Heart left ventricle (tissue), 16 donors: ENCODE results near the gene KIAA0825. TPM values are rescaled to one million over a fixed set of nuclear protein-coding genes. Genes with fewer than 3 reads are reported as not detected.

Experiments
- ATAC-seq, 4 donors: fragments of 200-7000 bp; cut with Tn5 transposase; one replicate each; pipeline ENCODE4 v1.9.1; 2020 to 2022; ENCODE audit warnings: moderate library complexity in 4 of 4, mild to moderate bottlenecking in 3 of 4, moderate number of reproducible peaks in 1 of 4
- DNase-seq, 5 donors: peaks; one replicate each; pipeline ENCODE4 v3.0.0-alpha.2; 2020
- H3K27ac ChIP-seq, 12 donors: fragments of 200-600 bp; sonication (generic) in 4 of 12; one replicate each; pipeline versions ENCODE4 v1.5.0 to v1.8.0; 2016 to 2022; ENCODE audit warnings: mild to moderate bottlenecking in 2 of 12
- H3K27me3 ChIP-seq, 9 donors: fragments of 200-600 bp; sonication (generic) in 2 of 9; one replicate each; pipeline versions ENCODE4 v1.5.1 to v1.8.0; 2016 to 2022; ENCODE audit warnings: mild to moderate bottlenecking in 3 of 9
- H3K36me3 ChIP-seq, 9 donors: fragments of 200-600 bp; sonication (generic) in 2 of 9; one replicate each; pipeline versions ENCODE4 v1.5.0 to v1.8.0; 2018 to 2022; ENCODE audit warnings: mild to moderate bottlenecking in 2 of 9
- H3K4me1 ChIP-seq, 12 donors: fragments of 200-600 bp; sonication (generic) in 4 of 12; one replicate each; pipeline versions ENCODE4 v1.5.0 to v1.8.0; 2016 to 2022; ENCODE audit warnings: mild to moderate bottlenecking in 3 of 12
- H3K4me3 ChIP-seq, 12 donors: fragments of 200-600 bp; sonication (generic) in 4 of 12; one replicate each; pipeline versions ENCODE4 v1.5.0 to v1.8.0; 2017 to 2022; ENCODE audit warnings: mild to moderate bottlenecking in 9 of 12, moderate library complexity in 4 of 12
- H3K9me3 ChIP-seq, 12 donors: fragments of 200-600 bp; sonication (generic) in 4 of 12; one replicate each; pipeline versions ENCODE4 v1.5.0 to v1.8.0; 2016 to 2022; ENCODE audit warnings: mild to moderate bottlenecking in 1 of 12
- POLR2A ChIP-seq, 2 donors: fragments of 450-650 bp; IDR thresholded peaks; one replicate each; pipeline ENCODE4 v1.6.1; 2017; ENCODE audit warnings: antibody characterized with exemption in 2 of 2, mild to moderate bottlenecking in 2 of 2, moderate library complexity in 2 of 2
- WGBS, 4 donors: extraction: QIAGEN DNeasy Blood & Tissue Kit in 2 of 4; methylation state at CpG; one replicate each; pipeline versions ENCODE4 v1.1.5 to v1.1.7; 2013 to 2018; 5-methylcytosine and 5-hydroxymethylcytosine counted together
- intact Hi-C, 10 donors: fragments of 100-400 bp; cut with DNase I; formaldehyde crosslinking; loops; one replicate each; pipeline versions ENCODE4 v1.11.1 to v1.14.2; 2022
- polyA plus RNA-seq, 2 donors: library from polyadenylated mRNA; stranded (reverse); fragments of 200-250 nt; gene quantifications; one replicate each; pipeline ENCODE4 v1.2.3, GENCODE V29; 2013
- total RNA-seq, 9 donors: library from RNA; depleted of rRNA in 2 of 9; stranded (reverse); fragments of >200 nt in 2 of 9; fragmentation: NEBNext Ultra II Directional in 3 of 9; extraction: Animal tissue kit (Norgen Biotek cat#: 25700) in 3 of 9; gene quantifications; one replicate each; pipeline versions ENCODE4 v1.1.0 to v1.2.4, GENCODE V29; 2016 to 2023
- TF ChIP-seq, protein P1 (sequence below), 12 donors: fragments of 200-600 bp; sonication (generic) in 4 of 12; IDR thresholded peaks; one replicate each; pipeline versions ENCODE4 v1.5.0 to v1.8.0; 2018 to 2022; ENCODE audit warnings: antibody characterized with exemption in 12 of 12, mild to moderate bottlenecking in 5 of 12
- donor health status: ischemic (EF 13 %, LVEDD 7.1; RV severe dilation, severe dysfunction).
- donor health status: healthy with polysubstance abuse.
- donor health status: DM: no; HTN: yes; CAD: no.
- donor health status: DM: no; HTN: no; CAD: no.
- donor health status: ischemic (EF 25% LVEDD 6.9; RV normal size, moderate dysfunction).
- donor health status: ischemic (EF 25% LVEDD 5.7; RV mildly dilated, moderate dysfunction).
- donor health status: healthy.
- donor health status: DM: yes; HTN: yes; CAD: no.
- donor health status: ischemic (EF 35%, LVEDD 5.7; RV mildly dilated, moderate dysfunction).
- donor health status: nonischemic (EF 11% LVEDD 7.7; RV severe dilation, severe dysfunction).
- donor health status: DM: yes; HTN: yes; CAD: no.
- donor health status: PGD.
- donor health status: ischemic (EF 29% LVEDD 5.4; RV normal size, mild dysfunction).
- donor health status: nonischemic (EF 23%, LVEDD 6.1; RV moderate dilation, normal function).

Gene KIAA0825
- total and polyA plus RNA-seq, 11 donors = 0.27 to 4.1 (median 2.4) TPM

DNA sequence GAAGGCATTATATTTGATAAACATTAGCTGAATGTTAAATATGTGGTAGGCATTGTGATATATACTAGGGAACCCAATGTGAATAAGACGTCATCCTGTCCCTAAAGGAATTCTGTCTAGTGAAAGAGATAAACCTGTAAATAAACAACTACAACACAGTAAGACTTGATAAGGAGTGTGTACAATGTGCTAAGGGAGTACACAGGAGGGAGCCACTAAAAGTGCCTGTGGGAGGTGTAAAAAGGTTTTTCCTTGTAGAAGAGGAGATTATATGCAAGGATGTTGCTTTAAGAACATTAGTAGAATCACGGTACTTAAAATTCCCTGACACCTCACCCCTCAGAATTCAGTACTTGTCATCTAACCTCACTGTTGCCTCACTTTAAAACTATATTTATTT, 91.7 kb downstream of the KIAA0825 start:
- Histone ChIP-seq H3K4me1 (peaks cover 0 to 5% (median 0%) of the 10 kb centered on the region in 12 donors), H3K27me3 (no peaks in the 10 kb centered on the region), H3K27ac (no peak overlapping the region), H3K36me3 (no peaks in the 10 kb centered on the region), H3K9me3 (no peaks in the 10 kb centered on the region), H3K4me3 (no peak overlapping the region)
- ATAC-seq (no peak), DNase-seq (no peak)
- 79 to 87% (median 83%) methylated on average over 2 of the region's 2 CpGs for WGBS, 4 donors
- intact Hi-C loops = loop anchor here in 9 of 10 donors (5.0 to 10.0 kb wide), 5 partner anchors 158 to 211 kb away; no protein-coding TSS in a partner anchor
- TF ChIP-seq, protein P1, sequence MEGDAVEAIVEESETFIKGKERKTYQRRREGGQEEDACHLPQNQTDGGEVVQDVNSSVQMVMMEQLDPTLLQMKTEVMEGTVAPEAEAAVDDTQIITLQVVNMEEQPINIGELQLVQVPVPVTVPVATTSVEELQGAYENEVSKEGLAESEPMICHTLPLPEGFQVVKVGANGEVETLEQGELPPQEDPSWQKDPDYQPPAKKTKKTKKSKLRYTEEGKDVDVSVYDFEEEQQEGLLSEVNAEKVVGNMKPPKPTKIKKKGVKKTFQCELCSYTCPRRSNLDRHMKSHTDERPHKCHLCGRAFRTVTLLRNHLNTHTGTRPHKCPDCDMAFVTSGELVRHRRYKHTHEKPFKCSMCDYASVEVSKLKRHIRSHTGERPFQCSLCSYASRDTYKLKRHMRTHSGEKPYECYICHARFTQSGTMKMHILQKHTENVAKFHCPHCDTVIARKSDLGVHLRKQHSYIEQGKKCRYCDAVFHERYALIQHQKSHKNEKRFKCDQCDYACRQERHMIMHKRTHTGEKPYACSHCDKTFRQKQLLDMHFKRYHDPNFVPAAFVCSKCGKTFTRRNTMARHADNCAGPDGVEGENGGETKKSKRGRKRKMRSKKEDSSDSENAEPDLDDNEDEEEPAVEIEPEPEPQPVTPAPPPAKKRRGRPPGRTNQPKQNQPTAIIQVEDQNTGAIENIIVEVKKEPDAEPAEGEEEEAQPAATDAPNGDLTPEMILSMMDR (IDR thresholded peaks at IDR 0.05) = no peak
- no peak for TF ChIP-seq POLR2A (IDR thresholded peaks at IDR 0.05)

DNA sequence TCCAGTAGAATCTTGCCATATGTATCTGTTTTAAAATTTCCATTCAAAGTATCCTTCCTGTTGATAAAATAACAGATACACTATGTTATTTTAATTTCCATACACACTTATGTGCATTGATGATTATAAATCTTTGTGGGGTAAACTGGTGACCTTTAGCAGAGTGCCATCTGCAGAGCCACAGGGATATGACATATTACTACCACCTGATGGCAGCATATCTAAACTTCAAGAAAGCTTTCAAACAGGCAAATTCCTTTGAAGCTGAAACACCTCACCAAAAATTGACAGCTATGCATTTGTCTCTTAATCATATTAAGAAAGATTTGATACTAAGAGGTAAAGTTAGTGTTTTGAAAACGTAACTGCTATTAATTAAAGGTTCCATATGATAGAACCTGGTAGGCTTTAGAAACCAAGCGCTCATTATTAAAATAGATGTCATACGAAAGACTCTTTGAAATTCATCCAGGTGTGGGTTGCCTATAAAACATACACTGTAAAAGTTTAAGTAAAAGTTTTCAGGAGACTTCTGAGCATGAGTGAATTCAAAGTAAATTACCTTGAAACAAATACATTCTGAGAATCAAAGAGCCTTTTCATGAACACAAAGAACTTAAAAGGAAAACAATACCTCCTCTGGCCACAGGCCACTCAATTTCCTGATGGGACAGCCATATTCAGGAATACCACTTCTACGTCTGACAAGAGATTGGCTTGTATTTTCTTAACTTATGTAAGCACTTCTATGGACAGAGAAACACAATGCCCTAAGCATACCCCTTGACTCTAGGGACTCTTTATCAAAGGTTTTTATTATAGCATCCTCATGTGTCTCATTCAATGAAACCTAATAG, 93.3 kb downstream of the KIAA0825 start:
- intact Hi-C loops = loop anchor here (2.0 to 10.0 kb wide), 7 partner anchors 92 to 214 kb away; partner anchors contain the start of genes KIAA0825 (in 1 of the 10) and SLF1 (in 1 of the 10)
- DNase-seq (no peak), ATAC-seq (peak in 1 of 4 donors; percentile 56)
- Histone ChIP-seq H3K27ac (no peak overlapping the region), H3K27me3 (no peaks in the 10 kb centered on the region), H3K9me3 (no peaks in the 10 kb centered on the region), H3K4me1 (peaks cover 0 to 5% (median 0%) of the 10 kb centered on the region in 12 donors), H3K4me3 (no peak overlapping the region), H3K36me3 (peaks cover 0 to 5% (median 0%) of the 10 kb centered on the region in 9 donors)
- TF ChIP-seq, protein P1 (IDR thresholded peaks at IDR 0.05) = peak; percentile 26 to 65 (median 52)
- no peak for TF ChIP-seq POLR2A (IDR thresholded peaks at IDR 0.05)
- 62 to 72% (median 66%) methylated on average over 4 of the region's 4 CpGs for WGBS, 4 donors

DNA sequence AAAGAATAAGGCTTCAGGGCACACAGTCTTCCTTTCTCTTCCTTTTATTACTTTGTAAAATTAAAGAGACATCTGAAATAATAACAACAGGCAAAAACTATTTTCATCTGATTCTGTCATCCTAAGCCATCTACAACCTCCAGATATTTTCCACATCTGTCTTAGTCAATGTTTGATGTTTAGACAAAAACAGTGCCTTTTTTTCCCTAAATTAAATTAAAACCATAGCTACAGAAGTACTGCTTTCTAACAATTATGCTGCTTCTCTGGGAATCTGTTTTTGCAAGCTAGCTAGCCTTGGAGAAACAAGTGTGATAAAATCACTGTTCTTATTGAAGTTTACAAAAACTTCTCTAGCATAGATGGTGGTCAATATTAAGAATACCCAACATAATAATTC, 95.4 kb downstream of the KIAA0825 start:
- Histone ChIP-seq H3K4me3 (no peak overlapping the region), H3K9me3 (no peaks in the 10 kb centered on the region), H3K4me1 (peaks cover 0 to 5% (median 0%) of the 10 kb centered on the region in 12 donors), H3K27ac (no peak overlapping the region), H3K36me3 (peaks cover 0 to 5% (median 0%) of the 10 kb centered on the region in 9 donors), H3K27me3 (no peaks in the 10 kb centered on the region)
- no peak for DNase-seq
- ATAC-seq = no peak
- TF ChIP-seq POLR2A (IDR thresholded peaks at IDR 0.05) = no peak
- TF ChIP-seq, protein P1 (IDR thresholded peaks at IDR 0.05) = no peak
- intact Hi-C loops = loop anchor here in 6 of 10 donors (5.0 to 10.0 kb wide), 5 partner anchors 94 to 214 kb away; partner anchors contain the start of genes KIAA0825 (in 1 of the 6) and SLF1 (in 1 of the 6)

DNA sequence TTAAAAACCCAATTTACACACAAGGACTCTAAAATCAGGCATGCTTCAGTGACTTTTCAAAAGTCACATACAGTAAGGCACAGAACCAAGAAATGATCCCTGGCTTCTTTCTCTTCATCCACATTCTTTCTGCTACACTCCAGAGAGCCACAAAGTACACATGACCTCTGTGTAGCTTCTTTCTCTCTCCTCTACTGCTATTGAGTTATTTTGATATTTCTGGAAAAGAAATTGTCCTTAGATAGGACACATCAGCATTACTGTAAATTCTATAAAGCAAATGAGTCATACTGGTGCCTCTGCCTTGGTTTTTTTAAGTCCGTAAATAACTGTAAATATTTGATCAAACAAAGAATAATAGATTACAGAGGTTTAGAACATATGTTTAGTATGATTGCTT, 96.3 kb downstream of the KIAA0825 start:
- no peaks in the 10 kb centered on the region for H3K27me3 ChIP-seq
- no peak overlapping the region for H3K27ac ChIP-seq
- intact Hi-C loops = loop anchor here in 6 of 10 donors (5.0 to 10.0 kb wide), 5 partner anchors 95 to 215 kb away; partner anchors contain the start of genes KIAA0825 (in 1 of the 6) and SLF1 (in 1 of the 6)
- TF ChIP-seq, protein P1 (IDR thresholded peaks at IDR 0.05) = no peak
- TF ChIP-seq POLR2A (IDR thresholded peaks at IDR 0.05) = no peak
- H3K4me3 ChIP-seq = no peak overlapping the region
- DNase-seq (no peak), ATAC-seq (no peak)
- WGBS, 4 donors = 89 to 98% (median 95%) methylated on average over 1 of the region's 1 CpG
- H3K4me1 ChIP-seq = peaks cover 0 to 5% (median 0%) of the 10 kb centered on the region in 12 donors
- no peaks in the 10 kb centered on the region for H3K9me3 ChIP-seq
- peaks cover 0 to 5% (median 0%) of the 10 kb centered on the region in 9 donors for H3K36me3 ChIP-seq
